Left ventricle myocardium inferior (tissue), 1 donor: ENCODE results near the gene ANKRA2. TPM values are rescaled to one million over a fixed set of nuclear protein-coding genes. Genes with fewer than 3 reads are reported as not detected.

ENCODE experiments used
- DNase-seq: peaks from one replicate; pipeline ENCODE4 v3.0.0-alpha.2; 2020
- H3K27ac ChIP-seq: fragments of 200-600 bp; replicated peaks from 2 replicates; pipeline ENCODE4 v1.8.0; 2021
- H3K27me3 ChIP-seq: fragments of 200-600 bp; 2 replicates; pipeline ENCODE4 v1.8.0; 2021; ENCODE audit warnings: low read depth
- H3K36me3 ChIP-seq: fragments of 200-600 bp; 2 replicates; pipeline ENCODE4 v1.8.0; 2021
- H3K4me1 ChIP-seq: fragments of 200-600 bp; 2 replicates; pipeline ENCODE4 v1.8.0; 2021
- H3K4me3 ChIP-seq: fragments of 200-600 bp; 2 replicates; pipeline ENCODE4 v1.8.0; 2021; ENCODE audit warnings: mild to moderate bottlenecking, moderate library complexity
- H3K9me3 ChIP-seq: fragments of 200-600 bp; replicated peaks from 2 replicates; pipeline ENCODE4 v1.8.0; 2021
- CTCF ChIP-seq: fragments of 200-600 bp; IDR thresholded peaks from 2 replicates; pipeline ENCODE4 v1.8.0; 2021; ENCODE audit warnings: antibody characterized with exemption, mild to moderate bottlenecking, borderline replicate concordance
- intact Hi-C: fragments of 100-400 bp; cut with micrococcal nuclease; formaldehyde crosslinking; loops from one replicate; pipeline ENCODE4 v1.11.0; 2022
- total RNA-seq: library from RNA; stranded (reverse); fragmentation: NEBNext Ultra II Directional; extraction: Animal tissue kit (Norgen Biotek cat#: 25700); gene quantifications from one replicate; pipeline ENCODE4 v1.2.1, GENCODE V29; 2021
- donor health status: DM: no; HTN: yes; CAD: no; lungs with severe emphysema.

Gene ANKRA2
- total RNA-seq, 1 donor from 2014 or later: 12.8 TPM

GRCh38 chr5:73591698-73592501, 26.5 kb upstream of the ANKRA2 start:
- no peak for DNase-seq
- Histone ChIP-seq H3K27me3 (no peaks in the 10 kb centered on the region), H3K4me3 (no peak overlapping the region), H3K36me3 (no peaks in the 10 kb centered on the region), H3K9me3 (no peaks in the 10 kb centered on the region), H3K4me1 (no peaks in the 10 kb centered on the region), H3K27ac (no peak overlapping the region)
- intact Hi-C loops: loop anchor here (2.0 to 5.0 kb wide), 2 partner anchors 201 to 1055 kb away; no protein-coding TSS in a partner anchor
- TF ChIP-seq CTCF: no peak

DNA sequence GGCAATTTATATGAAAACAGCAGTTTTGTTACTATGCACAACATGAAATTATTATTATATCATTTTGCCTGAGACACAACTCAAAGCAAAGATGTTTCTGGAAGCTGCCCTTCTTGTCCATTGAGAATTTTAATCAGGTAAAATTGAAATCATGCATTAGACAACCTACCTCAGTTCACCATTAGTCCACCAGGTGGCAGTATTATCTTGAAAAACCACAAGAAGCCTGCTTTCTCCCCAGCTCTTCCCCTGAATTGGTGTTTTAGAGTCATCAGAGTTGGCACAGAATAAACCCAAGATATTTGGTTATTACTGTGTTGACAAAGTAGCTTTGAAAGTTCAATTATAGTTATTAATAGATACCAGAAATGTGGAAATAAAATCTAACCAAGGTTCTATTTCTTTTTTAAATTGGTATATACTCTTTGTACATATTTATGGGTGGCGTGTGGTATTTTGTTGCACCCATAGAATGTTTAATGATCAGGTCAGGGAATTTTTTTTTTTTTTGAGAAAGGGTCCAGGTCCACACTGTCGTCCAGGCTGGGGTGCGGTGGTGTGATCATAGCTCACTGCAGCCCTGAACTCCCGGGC, 25.8 kb upstream of the ANKRA2 start:
- Histone ChIP-seq H3K36me3 (no peaks in the 10 kb centered on the region), H3K4me1 (no peaks in the 10 kb centered on the region), H3K27me3 (no peaks in the 10 kb centered on the region), H3K9me3 (no peaks in the 10 kb centered on the region), H3K27ac (no peak overlapping the region), H3K4me3 (no peak overlapping the region)
- TF ChIP-seq CTCF: peak; percentile 92
- DNase-seq: no peak
- intact Hi-C loops: loop anchor here (2.0 to 5.0 kb wide), 2 partner anchors 202 to 1056 kb away; no protein-coding TSS in a partner anchor

GRCh38 chr5:73587923-73588322, 22.5 kb upstream of the ANKRA2 start:
- Histone ChIP-seq H3K9me3 (no peaks in the 10 kb centered on the region), H3K4me1 (no peaks in the 10 kb centered on the region), H3K27me3 (no peaks in the 10 kb centered on the region), H3K4me3 (no peak overlapping the region), H3K27ac (no peak overlapping the region), H3K36me3 (no peaks in the 10 kb centered on the region)
- no peak for TF ChIP-seq CTCF
- intact Hi-C loops: no loop called here
- no peak for DNase-seq

DNA sequence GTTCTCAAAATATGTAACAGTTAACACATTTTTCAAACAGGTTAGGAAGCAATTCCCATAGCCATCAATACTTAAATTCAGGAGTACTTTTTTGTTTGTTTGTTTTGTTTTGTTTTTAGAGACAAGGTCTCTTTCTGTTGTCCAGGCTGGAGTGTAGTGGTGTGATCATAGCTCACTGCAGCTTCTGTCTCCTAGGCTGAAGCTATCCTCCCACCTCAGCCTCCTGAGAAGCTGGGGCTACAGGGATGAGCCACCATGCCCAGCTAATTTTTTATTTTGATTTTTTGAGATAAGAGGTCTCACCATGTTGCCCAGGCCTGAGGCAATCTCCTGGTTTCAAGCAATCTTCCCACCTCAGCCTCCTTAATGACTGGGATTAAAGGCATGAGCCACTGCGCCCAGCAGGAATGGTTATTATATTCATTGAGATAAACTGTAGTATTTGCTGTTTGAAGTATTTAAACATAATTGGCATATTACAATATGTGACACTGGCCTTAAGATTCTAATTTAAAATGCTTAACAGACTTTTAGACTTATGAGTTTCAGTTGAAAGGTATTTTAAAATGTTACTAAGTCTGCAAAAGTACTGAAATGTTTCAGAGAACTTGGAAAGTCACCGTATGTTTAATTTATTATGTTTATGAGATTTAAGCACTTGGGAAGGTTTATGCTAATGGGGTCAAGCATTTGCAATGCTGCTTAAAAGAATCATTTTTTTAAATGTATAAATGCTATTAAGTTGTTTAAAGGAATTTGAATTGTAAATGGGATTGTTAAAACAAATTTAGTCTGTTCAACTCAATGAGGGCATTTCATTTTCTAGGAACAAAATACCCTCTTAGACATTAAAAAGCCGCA, 17.1 kb upstream of the ANKRA2 start:
- no peak for TF ChIP-seq CTCF
- Histone ChIP-seq H3K36me3 (peaks cover 47% of the 10 kb centered on the region), H3K27me3 (no peaks in the 10 kb centered on the region), H3K4me3 (no peak overlapping the region), H3K4me1 (no peaks in the 10 kb centered on the region), H3K27ac (no peak overlapping the region), H3K9me3 (no peaks in the 10 kb centered on the region)
- no peak for DNase-seq
- intact Hi-C loops: no loop called here

- intact Hi-C loops: no loop called here
- DNase-seq: no peak
These were observed 619 bp upstream of the ANKRA2 start for GRCh38 chr5:73565969-73566547.

More at GRCh38 chr5:73565969-73566547, 619 bp upstream of the ANKRA2 start:
- Histone ChIP-seq H3K4me3 (peak overlapping the region; percentile 86), H3K27ac (peak overlapping the region; percentile 94), H3K27me3 (no peaks in the 10 kb centered on the region), H3K36me3 (peaks cover 48% of the 10 kb centered on the region), H3K9me3 (no peaks in the 10 kb centered on the region), H3K4me1 (peaks cover 54% of the 10 kb centered on the region)
- no peak for TF ChIP-seq CTCF
